Measurements from ENCODE around the gene PLXNC1.

PLXNC1 gene

GRCh38 chr12:94135896-94136295 is 12.5 kb upstream of the PLXNC1 start:
- DNase-seq = no peak

- DNase-seq = no peak
Observed at GRCh38 chr12:94139816-94140215, 8.6 kb upstream of the PLXNC1 start.

- no peak for DNase-seq
Observed at GRCh38 chr12:94140556-94140955, 7.8 kb upstream of the PLXNC1 start.

DNA sequence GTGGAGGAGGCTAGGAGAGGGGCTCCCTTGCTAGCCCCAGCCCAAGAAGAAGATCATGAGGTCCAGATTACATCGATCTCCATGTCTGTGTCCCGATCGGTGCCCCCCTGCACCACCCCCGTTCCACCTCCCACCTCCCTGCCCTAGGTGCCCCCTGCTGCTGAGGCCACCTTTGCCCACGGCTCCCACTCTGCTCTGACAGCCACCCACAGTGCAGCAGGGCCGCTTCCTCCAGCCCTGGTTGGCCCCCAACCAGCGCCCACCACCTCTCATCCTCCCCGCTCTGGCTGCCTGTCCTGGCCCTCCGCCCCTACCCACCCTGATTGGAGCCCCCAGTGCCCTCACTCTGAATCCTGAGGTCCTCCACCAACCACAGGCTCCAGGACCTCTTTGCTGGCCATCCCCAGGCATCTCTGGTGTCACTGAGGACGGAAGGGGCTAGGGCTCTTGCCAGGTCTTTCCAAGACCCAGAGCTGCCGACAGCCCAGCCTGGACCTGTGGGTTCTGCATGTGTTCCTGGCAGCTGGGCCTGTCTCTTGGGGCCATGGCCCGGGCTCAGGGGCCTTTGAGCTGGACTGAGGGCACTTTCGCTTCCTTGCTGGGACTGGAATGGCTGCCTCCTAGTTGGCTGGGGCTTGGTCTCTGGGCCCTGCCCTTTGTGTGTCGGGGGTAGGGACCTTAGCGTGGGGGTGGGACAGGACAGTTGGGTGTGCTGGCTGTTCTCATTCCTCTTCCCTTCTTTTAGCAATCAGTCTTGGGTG is 7.2 kb upstream of the PLXNC1 start:
- no peak for DNase-seq

- no peak for DNase-seq
Observed at GRCh38 chr12:94141892-94142291, 6.5 kb upstream of the PLXNC1 start.

DNA sequence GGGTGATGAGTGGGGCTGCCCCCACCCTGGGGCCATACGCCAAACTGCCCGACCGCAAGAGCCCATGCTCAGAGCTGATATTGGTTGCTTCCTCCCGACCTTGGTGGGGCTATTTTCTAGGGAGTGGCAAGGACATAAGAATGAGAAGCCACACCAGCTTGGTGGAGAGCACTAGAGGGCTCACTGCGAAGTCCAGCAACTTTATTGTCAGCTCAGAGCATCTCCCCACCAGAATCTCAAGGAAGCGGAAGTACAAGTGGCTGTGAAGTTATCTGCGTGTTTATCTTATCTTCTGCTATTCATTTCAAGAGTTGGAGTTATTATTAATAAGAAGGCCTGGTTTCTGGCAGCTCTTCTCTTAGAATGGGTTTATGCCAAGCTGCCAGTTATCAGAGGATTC is 4.9 kb upstream of the PLXNC1 start:
- DNase-seq = no peak

DNA sequence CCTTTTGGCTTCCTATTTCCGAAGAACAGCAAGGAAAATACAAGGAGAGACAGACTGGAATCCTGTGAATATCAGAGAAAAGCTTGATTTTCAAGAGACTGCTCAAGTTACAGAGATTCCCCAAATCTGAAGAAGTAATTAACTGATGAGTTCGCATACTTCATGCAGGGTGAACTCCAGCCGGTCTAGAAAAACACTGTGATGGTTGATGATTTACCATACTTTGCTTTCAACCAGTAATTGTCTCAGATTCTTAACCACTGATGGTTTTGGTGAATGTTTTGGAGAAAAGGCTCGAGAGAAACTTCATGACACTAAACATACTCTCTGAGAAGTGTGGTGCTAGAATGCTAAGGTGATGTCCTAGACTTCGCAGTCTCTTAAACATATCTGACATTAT is 4.4 kb upstream of the PLXNC1 start:
- DNase-seq = no peak

- DNase-seq = no peak
Observed at GRCh38 chr12:94144781-94145180, 3.6 kb upstream of the PLXNC1 start.

- peak; percentile 8 to 54 for DNase-seq
Observed at GRCh38 chr12:94145191-94145983, 3.0 kb upstream of the PLXNC1 start.

- DNase-seq = no peak
Observed at GRCh38 chr12:94146166-94146936, 2.0 kb upstream of the PLXNC1 start.

DNA sequence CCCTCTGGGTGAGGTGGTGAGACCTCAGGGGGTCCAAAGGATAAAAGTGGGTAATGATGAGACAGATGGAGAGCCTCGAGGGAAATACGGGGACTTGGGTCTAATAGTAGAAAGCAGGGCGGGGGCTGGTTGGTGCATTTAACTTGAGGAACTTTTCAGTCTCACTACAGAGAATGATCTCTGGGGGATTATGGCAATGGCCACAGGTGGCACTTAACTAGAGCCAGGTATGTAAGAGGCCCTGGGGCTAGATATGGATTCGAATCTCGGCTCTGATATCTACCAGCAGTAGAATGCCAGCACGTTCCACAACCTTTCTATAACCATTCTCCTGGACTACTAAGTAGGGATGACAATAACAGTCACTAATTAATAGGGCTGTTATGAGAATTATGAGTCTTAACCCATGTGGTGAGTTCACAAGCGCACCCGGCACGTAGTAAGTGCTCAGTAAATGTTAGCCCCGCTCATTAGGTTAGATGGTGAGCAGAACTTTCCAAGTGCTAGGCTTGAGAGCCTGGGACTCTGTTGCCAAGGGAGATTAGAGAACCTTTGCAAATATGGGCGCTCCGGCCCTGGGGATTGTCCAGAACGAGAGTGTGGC is 888 bp upstream of the PLXNC1 start:
- no peak for DNase-seq

- no peak for DNase-seq
Observed at GRCh38 chr12:94148739-94149118, 352 bp downstream of the PLXNC1 start.

GRCh38 chr12:94149119-94149780 is 873 bp downstream of the PLXNC1 start:
- no peak for DNase-seq

DNA sequence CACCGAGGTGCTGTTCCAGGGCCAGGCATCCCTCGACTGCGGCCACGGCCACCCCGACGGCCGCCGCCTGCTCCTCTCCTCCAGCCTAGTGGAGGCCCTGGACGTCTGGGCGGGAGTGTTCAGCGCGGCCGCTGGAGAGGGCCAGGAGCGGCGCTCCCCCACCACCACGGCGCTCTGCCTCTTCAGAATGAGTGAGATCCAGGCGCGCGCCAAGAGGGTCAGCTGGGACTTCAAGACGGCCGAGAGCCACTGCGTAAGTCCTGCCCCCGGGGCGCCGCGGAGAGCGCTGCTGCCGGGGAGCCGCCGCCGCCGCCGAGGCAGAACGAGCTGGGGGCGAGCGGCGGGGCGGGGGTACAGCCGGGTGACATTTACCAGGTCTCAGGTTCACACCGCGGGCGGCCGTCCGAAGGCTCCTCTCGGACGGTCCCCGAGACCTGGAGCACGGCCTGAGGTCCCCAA is 1.4 kb downstream of the PLXNC1 start:
- peak in 1 of 2 donors; percentile 23 for DNase-seq

DNA sequence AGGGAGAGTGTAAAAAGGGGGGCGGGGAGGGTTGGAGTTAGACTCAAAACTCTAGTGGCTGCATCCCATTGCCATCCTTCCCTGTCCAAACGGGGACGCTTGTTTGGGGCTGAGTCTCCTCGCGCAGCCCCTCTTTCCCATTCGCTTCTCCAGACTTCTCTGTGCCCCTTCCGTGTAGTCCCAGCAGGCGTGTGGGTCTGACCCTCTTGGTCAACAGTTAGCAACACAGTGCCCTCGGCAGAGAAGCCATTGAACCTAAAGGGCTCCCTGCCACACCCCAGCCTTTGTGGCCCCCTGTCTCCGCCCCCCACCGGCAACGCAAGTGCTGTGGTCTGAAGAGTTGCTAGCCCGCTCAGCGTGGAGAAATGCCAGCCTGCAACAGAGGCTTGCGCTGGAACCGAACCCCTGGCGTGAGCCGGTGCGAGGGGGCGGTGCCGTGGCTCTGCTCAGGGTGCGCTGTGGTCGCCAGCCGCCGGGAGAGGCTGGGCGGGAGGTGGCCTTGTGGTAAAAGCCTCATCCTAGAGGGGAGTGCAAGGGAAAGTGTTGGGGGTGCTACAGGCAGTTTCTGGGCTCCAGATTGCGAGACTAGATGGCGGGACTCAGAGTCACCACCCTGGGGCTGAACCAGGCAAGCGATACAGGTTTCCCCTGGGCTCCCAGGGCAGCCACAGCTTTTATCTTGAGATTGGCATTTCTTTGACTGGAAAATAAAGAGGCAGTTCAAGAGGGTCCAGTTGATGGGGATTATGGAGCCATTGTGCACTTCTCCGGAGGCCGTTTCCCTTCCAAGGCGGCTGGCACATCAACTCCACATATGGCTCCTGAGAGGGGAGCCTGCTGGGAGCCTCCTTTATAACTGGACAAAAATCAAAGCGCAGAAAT is 2.1 kb downstream of the PLXNC1 start:
- DNase-seq = peak in 1 of 2 donors; percentile 12

GRCh38 chr12:94151582-94151981 is 3.2 kb downstream of the PLXNC1 start:
- DNase-seq = no peak

DNA sequence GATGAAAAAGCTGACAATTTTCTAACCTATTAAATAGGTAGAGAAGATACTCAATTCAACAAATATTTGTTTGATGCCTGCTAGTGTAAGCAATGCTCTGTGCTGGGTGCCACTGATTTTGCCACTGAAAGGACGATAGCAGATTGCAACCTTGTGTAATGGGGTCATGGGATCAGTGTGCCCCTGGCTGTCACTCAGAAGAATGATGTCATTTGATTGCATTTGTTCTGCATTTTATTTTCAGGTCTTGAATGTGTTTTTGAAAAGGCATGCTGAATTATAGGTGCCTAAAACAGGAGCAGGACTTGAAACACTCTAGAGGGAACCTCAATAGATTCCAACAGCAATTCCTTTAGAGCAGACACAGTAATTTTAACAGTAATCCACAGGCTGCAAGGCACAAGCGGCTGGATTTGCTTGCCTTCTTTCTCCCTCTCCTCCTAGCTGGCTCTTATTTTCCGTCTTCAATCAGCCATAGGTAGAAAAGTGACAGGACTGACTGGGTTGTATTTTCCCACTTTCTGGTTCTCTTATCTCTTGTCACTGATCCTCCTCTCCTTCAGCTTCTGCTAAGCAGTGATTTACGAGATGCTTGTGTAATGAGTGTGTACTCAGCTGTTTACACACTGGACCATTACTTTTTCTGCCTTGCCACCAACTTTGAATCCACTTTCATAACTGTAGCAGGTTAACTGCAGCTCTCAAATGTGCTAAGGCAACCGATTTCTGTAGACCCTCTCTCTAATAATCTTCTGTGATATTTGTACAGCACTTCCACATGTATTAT is 4.1 kb downstream of the PLXNC1 start:
- no peak for DNase-seq

GRCh38 chr12:94157181-94157580 is 8.8 kb downstream of the PLXNC1 start:
- DNase-seq = no peak

- no peak for DNase-seq
Observed at GRCh38 chr12:94157981-94158411, 9.6 kb downstream of the PLXNC1 start.

- DNase-seq = no peak
Observed at GRCh38 chr12:94158666-94159065, 10.3 kb downstream of the PLXNC1 start.

Data from hippocampal formation (tissue), 2 donors.